ENCODE measurements around the gene MAP3K14. TPM values are rescaled to one million over a fixed set of nuclear protein-coding genes. Genes with fewer than 3 reads are reported as not detected.

Gene MAP3K14
- total RNA-seq, 1 donor from 2014 or later = 14.6 TPM

DNA sequence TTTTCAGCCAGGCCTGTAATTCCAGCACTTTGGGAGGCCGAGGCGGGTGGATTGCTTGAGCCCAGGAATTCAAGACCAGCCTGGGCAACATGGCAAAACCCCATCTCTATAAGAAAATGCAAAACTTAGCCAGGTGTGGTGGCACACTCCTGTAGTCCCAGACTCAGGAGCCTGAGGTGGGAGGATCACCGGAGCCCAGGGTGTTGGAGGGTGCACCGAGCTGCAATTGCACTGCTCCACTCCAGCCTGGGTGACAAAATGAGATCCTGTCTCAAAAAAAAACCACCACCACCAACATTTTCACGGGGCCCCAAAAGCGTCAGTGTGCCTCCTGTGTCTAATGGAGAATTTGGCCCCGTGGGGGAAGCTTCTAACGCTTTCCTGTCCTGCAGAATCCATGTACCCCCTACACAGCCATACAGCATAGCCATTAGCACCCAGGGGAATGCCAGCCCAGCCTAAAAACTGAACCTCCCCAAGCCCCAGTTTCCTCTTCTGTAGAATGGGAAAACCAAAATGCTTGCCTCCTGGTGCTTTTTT lies 22.2 kb upstream of the MAP3K14 start:
- DNase-seq = no peak

DNA sequence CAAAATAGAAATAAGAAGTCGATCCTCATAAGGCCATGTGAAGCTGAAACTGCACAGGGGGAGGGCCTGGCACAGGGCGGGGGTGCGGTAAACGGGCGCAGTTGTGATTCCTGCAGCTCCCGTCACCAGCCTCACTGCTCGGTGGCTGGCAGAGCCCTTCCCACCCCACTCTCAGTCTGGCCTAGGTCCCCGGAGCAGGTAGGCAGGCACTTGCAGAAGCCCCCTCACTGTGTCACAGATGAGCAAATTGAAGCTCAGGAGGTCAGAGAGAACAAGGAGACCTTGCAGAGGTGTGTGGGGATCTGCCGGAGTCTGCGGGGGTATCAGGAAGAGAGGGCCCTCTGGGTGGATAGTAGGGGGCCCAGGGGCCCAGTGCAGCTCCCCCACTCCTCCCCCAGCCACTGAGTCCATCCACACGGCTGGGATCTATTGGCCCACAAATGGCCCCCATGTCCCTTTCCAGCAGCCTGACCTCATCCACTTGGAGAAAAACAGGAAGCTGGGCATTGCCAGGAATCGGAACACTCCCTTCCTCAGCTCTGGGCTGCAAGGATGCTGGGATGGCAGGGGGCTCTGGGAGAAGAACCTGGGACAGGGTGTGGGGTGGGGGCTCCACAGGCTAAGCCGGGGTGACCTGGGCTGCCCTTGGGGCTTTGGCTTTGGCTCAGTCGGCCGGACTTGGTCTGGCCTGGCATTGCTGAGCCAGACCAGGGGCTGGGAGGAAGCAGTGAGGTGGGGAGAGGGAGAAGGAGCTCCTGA lies 21.4 kb upstream of the MAP3K14 start:
- no peak for DNase-seq

DNA sequence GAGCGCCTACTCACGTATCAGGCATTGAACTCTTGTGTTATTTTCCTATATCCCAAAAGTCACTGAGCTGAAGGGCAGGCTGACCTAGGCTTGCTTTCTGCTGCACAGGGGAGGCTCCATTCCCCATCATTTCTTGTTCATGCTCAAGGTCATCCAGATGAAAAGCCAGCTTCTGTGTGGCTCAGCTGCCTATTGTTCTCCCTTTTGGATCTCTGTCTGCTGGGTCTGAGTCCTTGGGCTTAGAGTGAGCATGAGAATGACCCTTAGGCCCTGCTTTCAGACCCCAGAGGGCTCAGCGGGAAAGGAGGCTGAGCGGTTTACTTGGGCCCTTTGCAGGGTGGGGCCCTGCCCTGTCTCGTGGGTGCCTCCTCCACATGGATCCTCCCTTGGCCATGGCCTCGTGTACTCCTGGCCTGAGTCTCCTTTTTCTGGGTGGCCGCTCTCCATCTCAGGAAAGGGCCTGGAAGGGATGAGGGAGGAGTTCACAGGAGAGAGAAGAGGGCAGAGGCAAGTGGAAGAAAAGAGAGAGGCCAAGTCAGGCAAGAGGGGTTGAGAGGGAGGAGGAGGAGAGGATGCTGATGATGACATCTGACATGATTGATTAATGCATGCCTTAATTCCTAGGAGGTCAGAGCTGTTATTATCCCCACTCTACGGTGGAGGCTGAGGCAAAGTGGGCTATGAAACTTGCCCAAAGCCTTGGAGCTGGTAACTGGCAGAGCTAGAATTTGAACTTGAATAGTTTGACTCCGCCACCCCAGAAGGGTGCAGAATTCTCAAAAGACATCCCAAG lies 19.8 kb upstream of the MAP3K14 start:
- DNase-seq = no peak

GRCh38 chr17:45335721-45336120 lies 18.9 kb upstream of the MAP3K14 start:
- no peak for DNase-seq

GRCh38 chr17:45334701-45335677 lies 18.2 kb upstream of the MAP3K14 start:
- DNase-seq = no peak

GRCh38 chr17:45334231-45334630 lies 17.4 kb upstream of the MAP3K14 start:
- DNase-seq = no peak

DNA sequence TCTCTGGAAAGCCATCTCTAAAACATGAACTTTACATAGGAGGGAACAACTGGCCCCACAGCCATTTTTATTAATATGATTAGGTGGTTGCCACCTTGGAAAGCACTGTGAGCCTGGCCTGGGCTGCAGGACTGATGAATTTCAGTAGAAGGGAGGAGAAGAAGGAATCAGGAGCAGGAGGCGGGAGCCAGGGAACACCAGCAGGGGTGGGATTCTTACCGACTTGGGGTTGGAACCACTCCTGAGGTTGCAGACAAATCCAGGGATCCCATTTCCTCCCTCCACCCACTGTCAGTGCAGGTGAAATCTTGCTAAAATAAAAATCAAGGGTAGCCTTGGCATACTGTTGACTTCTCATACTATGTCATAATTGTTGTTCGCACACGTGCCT lies 16.9 kb upstream of the MAP3K14 start:
- no peak for DNase-seq

DNA sequence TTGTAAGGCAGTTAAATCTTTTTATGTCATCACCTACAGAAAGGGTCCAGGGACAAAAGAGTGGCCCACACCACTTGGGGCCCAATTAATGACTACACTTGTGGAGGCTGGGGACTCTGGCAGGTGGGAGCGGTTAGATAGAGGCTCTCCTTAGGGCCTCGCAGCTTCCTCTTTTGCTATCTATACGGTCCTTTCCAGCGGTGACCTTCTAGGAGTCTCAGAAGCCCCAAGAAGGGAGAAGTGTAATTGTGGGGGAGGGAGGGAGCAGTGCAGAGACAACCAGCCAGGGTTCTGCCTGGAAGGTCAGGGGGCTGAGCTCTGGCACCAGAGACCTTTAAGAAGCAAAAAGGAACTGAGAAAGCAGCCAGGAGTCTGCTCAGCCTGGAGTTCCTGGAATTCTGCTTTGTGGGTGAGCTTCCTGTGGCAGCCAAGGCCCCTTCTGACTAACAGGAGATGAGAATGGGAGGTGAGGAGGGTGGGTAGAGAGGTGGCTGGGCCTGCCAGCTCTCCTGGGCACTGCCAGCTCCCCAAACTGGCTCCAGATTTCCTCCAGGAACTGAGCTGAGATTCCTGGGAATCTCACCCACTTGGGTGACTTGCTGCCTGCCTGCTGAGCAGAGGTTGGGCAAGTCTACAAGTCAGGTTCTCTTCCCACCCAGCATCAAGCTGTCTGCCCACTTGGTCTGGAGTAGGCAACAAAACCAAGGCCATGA lies 16.3 kb upstream of the MAP3K14 start:
- no peak for DNase-seq

GRCh38 chr17:45332505-45332904 lies 15.7 kb upstream of the MAP3K14 start:
- no peak for DNase-seq

DNA sequence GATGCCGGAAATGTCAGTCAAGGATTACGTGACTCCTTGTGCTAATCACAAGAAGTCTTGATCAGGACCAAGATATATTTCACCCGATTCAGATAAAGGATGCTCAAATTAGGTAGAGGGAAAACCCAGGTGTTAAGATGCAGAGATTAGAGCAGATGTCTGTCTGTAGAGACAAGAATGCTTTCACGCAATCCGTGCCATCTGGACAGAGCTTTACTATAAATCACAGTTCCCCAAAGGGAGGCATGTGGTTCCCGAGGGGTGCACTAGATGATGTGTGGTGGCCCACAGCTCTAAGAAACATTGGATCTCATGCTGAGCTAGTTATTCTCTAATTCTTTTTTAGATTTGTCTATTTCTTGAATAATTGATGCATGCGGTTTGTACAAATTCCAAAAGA lies 9.8 kb upstream of the MAP3K14 start:
- no peak for DNase-seq

DNA sequence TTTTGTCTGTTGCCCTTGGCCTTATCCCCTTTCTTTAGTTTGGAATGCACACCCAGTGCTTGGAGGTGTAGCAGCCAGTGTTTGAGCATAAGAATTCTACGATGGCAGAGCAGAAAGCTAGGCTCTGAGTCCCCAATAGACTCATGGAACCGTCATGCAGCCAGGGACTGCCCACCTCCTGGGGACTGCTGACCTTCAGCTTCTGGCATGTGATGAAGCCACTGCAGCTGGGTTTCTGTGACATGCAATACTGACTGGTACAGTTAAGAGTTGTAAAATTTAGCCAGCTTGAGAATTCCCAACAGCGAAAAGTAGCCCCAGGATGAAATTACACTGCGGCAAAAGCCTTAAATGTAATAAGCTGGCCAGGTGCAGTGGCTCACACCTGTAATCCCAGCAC lies 9.0 kb upstream of the MAP3K14 start:
- no peak for DNase-seq

GRCh38 chr17:45324336-45324735 lies 7.5 kb upstream of the MAP3K14 start:
- DNase-seq = no peak

DNA sequence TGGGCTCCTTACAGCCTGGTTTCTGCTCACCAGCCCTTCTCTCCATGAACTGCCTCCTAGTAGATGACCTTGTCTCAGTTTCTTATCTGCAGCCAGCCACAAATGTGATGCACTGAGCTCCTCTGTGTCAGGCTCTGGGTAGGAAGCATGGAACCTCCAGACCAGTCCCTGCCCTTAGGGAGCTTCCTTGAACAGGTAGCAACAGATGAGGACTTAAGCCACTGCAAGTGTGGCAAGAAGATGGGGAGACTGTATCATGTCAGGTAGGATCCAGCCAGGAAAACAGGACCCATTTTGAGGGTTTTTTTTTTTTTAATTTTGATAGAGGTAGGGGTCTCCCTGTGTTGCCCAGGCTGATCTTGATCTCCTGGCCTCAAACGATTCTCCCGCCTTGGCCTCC lies 5.3 kb upstream of the MAP3K14 start:
- DNase-seq = no peak

GRCh38 chr17:45320931-45321461 lies 4.2 kb upstream of the MAP3K14 start:
- no peak for DNase-seq

DNA sequence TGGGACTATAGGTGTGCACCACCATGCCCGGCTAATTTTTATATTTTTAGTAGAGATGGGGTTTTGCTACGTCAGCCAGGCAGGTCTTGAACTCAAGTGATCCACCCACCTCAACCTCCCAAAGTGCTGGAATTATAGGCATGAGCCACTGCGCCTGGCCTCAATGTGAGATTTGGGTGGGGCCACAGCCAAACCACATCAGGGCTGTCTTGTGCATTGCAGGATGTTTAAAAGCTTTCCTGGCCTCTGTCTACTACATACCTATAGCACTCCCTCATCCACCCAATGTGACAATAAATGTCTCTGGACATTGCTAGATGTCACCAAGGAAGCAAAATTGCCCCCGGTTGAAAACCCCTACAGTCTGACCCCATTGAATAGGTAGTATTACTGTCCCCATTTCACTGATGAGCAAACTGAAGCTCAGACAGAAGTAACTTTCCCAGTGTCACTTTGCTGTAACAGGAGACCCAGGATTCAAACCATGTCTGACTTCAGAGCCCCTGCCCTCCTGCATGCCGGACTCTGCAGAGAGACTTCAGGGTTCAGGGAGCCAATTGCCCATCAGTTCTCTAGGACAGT lies 3.6 kb upstream of the MAP3K14 start:
- no peak for DNase-seq

DNA sequence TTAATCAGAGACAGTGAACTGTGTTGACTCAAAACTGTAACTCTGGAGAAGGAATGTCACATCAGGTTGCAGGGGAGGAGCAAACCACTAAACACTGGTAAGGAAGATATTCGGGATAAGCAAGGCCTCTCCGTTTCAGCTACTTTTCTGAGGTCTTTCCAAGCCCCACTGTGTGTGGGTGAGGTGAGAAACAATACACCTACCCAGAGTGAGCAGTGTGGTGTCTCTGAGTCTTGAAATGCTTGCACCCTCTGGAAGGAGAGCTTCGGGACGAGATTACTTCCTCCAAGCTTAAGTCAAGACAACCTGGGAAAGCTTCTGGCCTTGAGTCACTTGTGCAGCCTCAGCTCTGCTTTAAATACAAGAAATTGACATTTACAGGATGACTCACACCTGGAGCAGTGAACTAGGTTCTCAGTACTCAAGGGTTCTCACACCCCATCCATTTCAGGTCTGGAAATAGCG lies 2.5 kb upstream of the MAP3K14 start:
- no peak for DNase-seq

DNA sequence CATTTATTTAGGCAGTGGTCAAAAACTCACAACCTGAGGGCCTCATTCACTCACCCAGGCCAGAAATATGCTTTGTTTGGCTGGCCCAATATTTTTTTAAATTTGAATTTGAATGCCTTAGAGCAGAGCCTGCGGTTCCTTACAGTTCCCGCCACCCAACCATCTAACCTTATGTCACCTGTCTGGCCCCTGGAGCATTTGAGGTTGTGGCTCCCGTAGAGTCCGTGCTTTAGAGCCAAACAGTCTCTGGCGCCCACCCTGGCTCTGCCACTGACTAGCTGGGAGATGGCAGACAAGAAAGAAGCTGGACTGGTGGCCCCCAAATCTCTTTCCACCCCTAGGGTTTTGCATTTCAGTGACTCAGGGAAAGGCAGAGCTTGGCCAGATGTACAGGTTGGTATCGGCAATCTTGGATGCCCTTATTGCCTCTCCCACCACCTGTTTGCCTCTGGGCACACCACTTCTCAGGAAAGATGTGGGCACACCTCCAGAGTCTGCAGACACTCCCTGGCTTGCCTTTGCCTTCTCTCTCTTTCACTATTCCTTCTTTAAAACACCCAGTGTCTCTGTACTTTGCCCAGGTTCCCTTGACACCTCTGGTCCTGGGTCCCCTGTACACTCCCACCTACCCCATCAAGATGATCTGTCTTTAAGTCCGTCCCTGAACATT lies 1.9 kb upstream of the MAP3K14 start:
- DNase-seq = no peak

GRCh38 chr17:45317111-45317928 lies 500 bp upstream of the MAP3K14 start:
- peak; percentile 100 for DNase-seq

All from tongue (tissue), 2 donors.